Measurements from ENCODE around the gene HIP1.
"Not testable (repeated sequence)": the region's sequence is repeated elsewhere in the genome, so short reads cannot be mapped to it uniquely, and the experiment has no call there.

Gene HIP1

DNA sequence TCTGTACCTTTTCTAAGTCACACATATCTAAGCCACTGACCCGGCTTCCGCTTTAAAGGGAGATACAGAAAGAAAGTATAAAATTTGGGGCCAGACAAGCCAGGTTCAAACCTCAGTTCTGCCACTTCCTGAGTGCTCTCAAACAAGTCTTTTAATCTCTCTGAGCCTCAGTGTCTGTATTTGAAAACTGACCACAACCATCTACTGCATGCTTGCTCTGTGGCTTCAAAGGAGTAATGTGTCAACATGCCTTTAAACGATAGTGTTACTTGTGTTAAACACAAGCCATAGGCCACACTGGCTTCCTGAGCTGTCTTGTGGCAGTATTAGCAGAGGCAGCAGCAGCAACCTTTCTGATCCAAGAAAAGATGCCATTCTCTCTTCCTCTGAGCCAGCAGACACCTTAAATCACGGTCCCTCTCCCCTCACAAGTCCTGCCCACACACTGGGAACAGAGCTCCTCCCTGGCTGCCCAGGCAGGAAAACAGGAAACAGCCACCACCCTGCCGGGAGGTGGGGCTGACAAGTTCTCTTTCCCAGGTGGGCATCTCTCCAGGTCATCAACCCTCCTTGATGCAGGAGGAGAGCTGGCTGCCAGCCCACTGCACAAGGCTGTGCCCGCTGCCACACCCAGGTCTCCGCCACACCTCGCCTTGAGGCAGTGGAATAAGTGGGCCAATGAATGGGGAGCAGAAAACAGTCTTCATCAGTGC, 10.7 kb downstream of the HIP1 start:
- Mint-ChIP-seq H3K4me1 (peaks cover 22% of the 10 kb centered on the region), H3K4me3 (peak overlapping the region; percentile 11), H3K27ac (no peak overlapping the region), H3K27me3 (no peaks in the 10 kb centered on the region), H3K36me3 (no peaks in the 10 kb centered on the region), H3K9me3 (no peaks in the 10 kb centered on the region)

DNA sequence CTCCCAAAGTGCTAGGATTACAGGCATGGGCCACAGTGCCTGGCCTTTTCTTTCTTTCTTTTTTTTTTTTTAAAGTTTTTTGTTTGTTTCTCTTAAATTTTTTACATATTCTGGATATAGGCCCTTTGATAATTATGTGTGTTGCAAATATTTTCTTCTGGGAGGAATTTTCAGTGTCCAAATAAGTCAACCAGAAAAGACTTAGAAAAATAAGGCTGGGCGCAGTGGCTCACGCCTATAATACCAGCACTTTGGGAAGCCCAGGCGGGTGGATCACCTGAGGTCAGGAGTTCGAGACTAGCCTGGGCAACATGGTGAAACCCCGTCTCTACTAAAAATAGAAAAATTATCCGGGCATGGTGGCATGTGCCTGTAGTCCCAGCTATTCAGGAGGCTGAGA, 11.4 kb downstream of the HIP1 start:
- H3K27ac Mint-ChIP-seq, H3K27me3 Mint-ChIP-seq, H3K4me3 Mint-ChIP-seq, H3K36me3 Mint-ChIP-seq, H3K9me3 Mint-ChIP-seq: not testable (repeated sequence)
- H3K4me1 Mint-ChIP-seq: peaks cover 22% of the 10 kb centered on the region

DNA sequence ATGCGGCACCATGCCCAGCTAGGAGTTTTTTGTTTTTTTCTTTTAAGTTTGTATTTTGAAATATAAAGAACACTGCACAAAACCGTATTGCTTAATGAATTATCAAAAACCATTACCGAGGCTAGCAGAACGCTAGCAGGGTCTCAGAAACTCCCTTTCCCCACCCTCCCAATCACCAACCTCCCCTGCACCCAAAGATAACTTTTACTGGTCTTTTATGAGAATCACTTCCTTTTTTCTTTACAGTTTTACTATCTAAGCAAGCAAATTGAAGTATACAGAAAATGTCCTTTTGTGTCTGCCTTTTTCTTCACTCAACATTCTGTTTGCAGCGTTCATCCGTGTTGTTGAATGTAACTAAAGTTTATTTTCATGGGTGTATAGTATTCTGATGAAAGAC, 13.4 kb downstream of the HIP1 start:
- Mint-ChIP-seq H3K27ac (no peak overlapping the region), H3K36me3 (no peaks in the 10 kb centered on the region), H3K9me3 (no peaks in the 10 kb centered on the region), H3K4me1 (peaks cover 22% of the 10 kb centered on the region), H3K27me3 (no peaks in the 10 kb centered on the region), H3K4me3 (no peak overlapping the region)

DNA sequence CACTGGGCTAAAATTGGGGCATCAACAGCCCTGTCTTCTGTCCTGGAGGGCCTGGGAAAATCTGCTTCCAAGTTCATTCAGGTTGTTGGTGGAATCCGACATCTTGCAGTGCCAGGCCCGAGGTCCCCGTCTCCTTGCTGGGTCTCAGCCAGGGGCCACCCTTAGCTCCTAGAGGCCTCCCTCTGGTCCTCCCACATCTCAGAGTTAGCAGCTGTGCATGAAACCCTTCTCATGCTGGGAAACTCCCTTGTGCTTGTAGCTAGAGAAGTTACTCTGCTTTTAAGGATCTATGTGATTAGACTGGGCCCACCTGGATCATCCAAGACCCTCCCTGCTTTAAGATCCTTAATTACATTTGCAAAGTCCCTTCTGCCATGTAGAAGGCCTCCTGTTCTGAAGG, 15.3 kb downstream of the HIP1 start:
- Mint-ChIP-seq H3K27me3 (no peaks in the 10 kb centered on the region), H3K9me3 (no peaks in the 10 kb centered on the region), H3K4me3 (no peak overlapping the region), H3K27ac (no peak overlapping the region), H3K4me1 (peaks cover 8% of the 10 kb centered on the region), H3K36me3 (no peaks in the 10 kb centered on the region)

- H3K9me3 Mint-ChIP-seq: no peaks in the 10 kb centered on the region
- no peaks in the 10 kb centered on the region for H3K27me3 Mint-ChIP-seq
- no peaks in the 10 kb centered on the region for H3K36me3 Mint-ChIP-seq
- H3K4me3 Mint-ChIP-seq: no peak overlapping the region
- no peak overlapping the region for H3K27ac Mint-ChIP-seq
- no peaks in the 10 kb centered on the region for H3K4me1 Mint-ChIP-seq
These were observed 16.4 kb downstream of the HIP1 start for GRCh38 chr7:75722373-75722772.

- not testable (repeated sequence) for H3K4me1 Mint-ChIP-seq, H3K4me3 Mint-ChIP-seq, H3K36me3 Mint-ChIP-seq, H3K9me3 Mint-ChIP-seq, H3K27me3 Mint-ChIP-seq, H3K27ac Mint-ChIP-seq
These were observed 16.8 kb downstream of the HIP1 start for GRCh38 chr7:75721922-75722321.

GRCh38 chr7:75721426-75721825, 17.3 kb downstream of the HIP1 start:
- no peaks in the 10 kb centered on the region for H3K36me3 Mint-ChIP-seq

GRCh38 chr7:75719626-75720025, 19.1 kb downstream of the HIP1 start:
- Mint-ChIP-seq H3K4me1 (no peaks in the 10 kb centered on the region), H3K4me3 (no peak overlapping the region), H3K27me3 (no peaks in the 10 kb centered on the region), H3K27ac (no peak overlapping the region), H3K9me3 (no peaks in the 10 kb centered on the region), H3K36me3 (no peaks in the 10 kb centered on the region)

More at GRCh38 chr7:75721426-75721825, 17.3 kb downstream of the HIP1 start:
- Mint-ChIP-seq H3K4me3 (no peak overlapping the region), H3K27me3 (no peaks in the 10 kb centered on the region), H3K27ac (no peak overlapping the region), H3K4me1 (no peaks in the 10 kb centered on the region), H3K9me3 (no peaks in the 10 kb centered on the region)

DNA sequence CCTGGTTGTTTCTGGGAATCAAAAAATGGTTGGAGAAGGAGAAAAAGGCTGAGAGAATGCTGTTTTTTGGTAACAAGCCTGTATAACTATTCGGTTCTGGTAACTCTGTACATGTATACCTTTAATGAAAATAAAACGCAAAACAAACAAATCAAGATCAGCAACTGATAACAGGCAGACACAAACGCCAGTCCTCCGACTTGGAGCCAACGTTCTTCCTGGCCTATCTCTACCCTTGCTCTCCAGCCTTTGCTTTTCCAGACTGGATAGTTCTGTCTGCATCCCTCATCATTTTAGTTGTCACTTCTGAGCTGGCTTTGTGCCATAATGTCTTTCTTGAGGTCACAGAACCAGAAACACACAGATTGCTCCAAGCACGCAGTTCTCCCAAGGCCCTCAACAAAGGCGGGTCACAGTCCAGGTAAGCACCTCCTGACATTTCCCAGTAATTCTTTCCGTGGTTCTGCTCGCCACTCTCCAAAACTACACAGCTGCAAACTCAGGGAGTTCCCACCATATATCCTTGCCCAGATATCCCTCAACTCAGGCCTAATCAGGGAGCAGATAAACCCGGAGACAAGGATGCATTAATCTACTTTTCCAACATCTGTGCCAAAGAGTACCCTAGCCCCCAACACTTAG, 20.2 kb downstream of the HIP1 start:
- Mint-ChIP-seq H3K4me3 (no peak overlapping the region), H3K27me3 (no peaks in the 10 kb centered on the region), H3K4me1 (no peaks in the 10 kb centered on the region), H3K36me3 (no peaks in the 10 kb centered on the region), H3K9me3 (no peaks in the 10 kb centered on the region), H3K27ac (no peak overlapping the region)

DNA sequence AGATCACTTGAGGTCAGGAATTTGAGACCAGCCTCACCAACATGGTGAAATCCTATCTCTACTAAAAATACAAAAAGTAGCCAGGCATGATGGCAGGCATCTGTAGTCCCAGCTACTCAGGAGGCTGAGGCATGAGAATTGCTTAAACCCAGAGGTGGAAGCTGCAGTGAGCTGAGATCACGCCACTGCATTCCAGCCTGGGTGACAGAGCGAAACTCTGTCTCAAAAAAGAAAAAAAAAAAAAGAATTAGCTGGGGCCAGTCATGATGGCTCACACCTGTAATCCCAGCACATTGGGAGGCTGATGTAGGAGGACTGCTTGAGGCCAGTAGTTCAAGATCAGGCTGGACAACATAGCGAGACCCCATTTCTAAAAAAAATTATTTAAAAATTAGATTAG, 21.0 kb downstream of the HIP1 start:
- not testable (repeated sequence) for H3K9me3 Mint-ChIP-seq, H3K4me3 Mint-ChIP-seq, H3K27me3 Mint-ChIP-seq, H3K4me1 Mint-ChIP-seq, H3K36me3 Mint-ChIP-seq, H3K27ac Mint-ChIP-seq

DNA sequence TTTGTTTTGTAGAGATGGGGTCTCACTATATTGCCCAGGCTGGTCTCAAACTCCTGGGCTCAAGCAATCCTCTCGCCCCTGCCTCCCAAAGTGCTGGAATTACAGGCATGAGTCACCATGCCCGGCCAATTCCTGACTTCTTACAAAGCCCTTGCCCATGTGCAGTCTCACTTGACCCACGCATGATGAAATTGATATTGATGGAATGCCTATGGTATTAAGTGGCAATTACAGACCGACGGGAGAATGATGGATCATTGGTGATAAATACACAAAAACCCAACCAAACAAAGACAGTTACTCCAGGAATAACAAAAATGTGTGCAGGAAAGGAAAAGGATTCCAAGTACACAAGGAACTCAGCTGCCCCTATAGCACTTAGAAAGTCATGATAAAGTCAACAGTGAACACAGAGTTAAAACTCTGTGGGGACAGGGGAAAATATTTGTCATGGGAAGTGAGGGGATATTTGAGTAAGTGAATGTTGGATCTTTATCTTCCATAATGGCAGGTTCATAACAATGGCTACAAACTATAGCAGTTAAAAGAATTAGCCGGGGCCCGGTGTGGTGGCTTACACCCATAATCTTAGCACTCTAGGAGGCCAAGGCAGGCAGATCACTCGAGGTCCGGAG, 21.6 kb downstream of the HIP1 start:
- no peak overlapping the region for H3K27ac Mint-ChIP-seq
- no peaks in the 10 kb centered on the region for H3K27me3 Mint-ChIP-seq
- no peaks in the 10 kb centered on the region for H3K9me3 Mint-ChIP-seq
- H3K4me1 Mint-ChIP-seq: peaks cover 5% of the 10 kb centered on the region
- H3K36me3 Mint-ChIP-seq: no peaks in the 10 kb centered on the region
- no peak overlapping the region for H3K4me3 Mint-ChIP-seq

DNA sequence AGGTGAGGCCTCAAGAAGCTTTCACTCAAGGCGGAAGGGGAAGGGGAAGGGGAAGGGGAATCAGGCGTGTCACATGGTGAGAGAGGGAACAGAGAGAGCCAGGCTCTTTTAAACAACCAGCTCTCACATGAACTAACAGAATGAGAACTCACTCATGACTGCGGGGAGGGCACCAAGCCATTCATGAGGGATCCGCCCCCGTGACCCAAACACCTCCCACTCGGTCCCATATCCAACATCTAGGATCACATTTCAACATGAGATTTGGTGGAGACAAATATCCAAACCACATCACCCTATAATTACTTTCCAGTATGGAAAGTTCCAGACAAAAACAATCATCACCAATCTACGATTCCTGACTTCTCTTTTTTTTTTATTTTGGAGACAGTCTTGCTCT, 22.9 kb downstream of the HIP1 start:
- H3K27ac Mint-ChIP-seq: no peak overlapping the region
- H3K4me3 Mint-ChIP-seq: no peak overlapping the region
- no peaks in the 10 kb centered on the region for H3K27me3 Mint-ChIP-seq
- no peaks in the 10 kb centered on the region for H3K36me3 Mint-ChIP-seq
- peaks cover 6% of the 10 kb centered on the region for H3K9me3 Mint-ChIP-seq
- H3K4me1 Mint-ChIP-seq: peaks cover 5% of the 10 kb centered on the region

- H3K9me3 Mint-ChIP-seq: peaks cover 16% of the 10 kb centered on the region
- no peaks in the 10 kb centered on the region for H3K27me3 Mint-ChIP-seq
- H3K36me3 Mint-ChIP-seq: peaks cover 2% of the 10 kb centered on the region
- peak overlapping the region; percentile 1 for H3K27ac Mint-ChIP-seq
- H3K4me3 Mint-ChIP-seq: no peak overlapping the region
- peaks cover 5% of the 10 kb centered on the region for H3K4me1 Mint-ChIP-seq
These were observed 26.0 kb downstream of the HIP1 start for GRCh38 chr7:75712517-75713361.

- H3K4me3 Mint-ChIP-seq: no peak overlapping the region
- H3K27ac Mint-ChIP-seq: no peak overlapping the region
- peaks cover 2% of the 10 kb centered on the region for H3K36me3 Mint-ChIP-seq
- H3K27me3 Mint-ChIP-seq: no peaks in the 10 kb centered on the region
- peaks cover 16% of the 10 kb centered on the region for H3K9me3 Mint-ChIP-seq
- peaks cover 5% of the 10 kb centered on the region for H3K4me1 Mint-ChIP-seq
These were observed 26.9 kb downstream of the HIP1 start for GRCh38 chr7:75711656-75712514.

DNA sequence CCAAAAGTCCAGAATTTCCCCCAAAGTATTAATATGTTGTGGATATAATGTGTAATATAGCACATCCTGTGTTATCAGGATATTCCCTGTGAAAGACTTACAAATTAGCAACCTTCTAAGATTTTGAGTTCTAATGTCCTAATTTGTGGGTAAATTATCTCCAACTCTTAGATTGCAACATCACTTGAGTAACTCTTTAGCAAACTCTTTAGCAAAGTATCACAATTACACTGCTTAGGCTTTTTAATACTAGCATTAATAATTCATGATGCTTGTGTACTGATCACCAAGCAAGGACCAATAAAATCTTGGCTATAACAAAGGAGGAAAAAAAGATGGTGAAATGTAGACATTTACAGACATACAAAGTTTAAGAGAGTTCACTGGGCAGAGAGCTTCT, 27.7 kb downstream of the HIP1 start:
- Mint-ChIP-seq H3K4me3 (no peak overlapping the region), H3K36me3 (peaks cover 2% of the 10 kb centered on the region), H3K4me1 (peaks cover 5% of the 10 kb centered on the region), H3K9me3 (peaks cover 16% of the 10 kb centered on the region), H3K27ac (no peak overlapping the region), H3K27me3 (no peaks in the 10 kb centered on the region)

All from activated naive CD4-positive, alpha-beta T cell treated with anti-CD3 and anti-CD28 coated beads, Interleukin-2, amount 50 U/mL, for 24 hours (primary cell).